ENCODE results near the gene AXIN2. TPM values are rescaled to one million over a fixed set of nuclear protein-coding genes. Genes with fewer than 3 reads are reported as not detected.

AXIN2 gene
- total RNA-seq, 2 experiments from 2014 or later: 7.7 to 9.8 TPM

DNA sequence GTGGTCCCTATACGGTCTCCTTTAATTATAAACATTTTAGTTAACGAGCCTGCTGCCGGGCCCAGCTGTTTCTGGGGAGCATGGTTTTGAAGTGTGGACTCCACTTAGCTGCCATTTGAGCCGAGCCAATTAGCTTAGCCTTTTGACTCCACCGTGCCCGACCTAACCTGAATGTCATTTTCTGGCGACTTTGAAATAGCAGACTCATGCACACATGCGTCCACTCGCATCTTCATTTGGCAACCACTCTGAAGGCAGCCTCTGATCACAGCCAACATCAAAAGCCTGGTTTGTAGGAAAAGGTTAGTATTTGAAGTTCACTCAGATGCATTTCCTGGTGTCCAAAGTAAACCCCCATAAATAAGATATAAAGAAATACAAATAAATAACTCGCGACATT lies 16.8 kb downstream of the AXIN2 start:
- Mint-ChIP-seq H3K4me3 (no peak overlapping the region), H3K9me3 (no peaks in the 10 kb centered on the region), H3K27me3 (peaks cover 8% of the 10 kb centered on the region), H3K27ac (no peak overlapping the region), H3K36me3 (peaks cover 21% of the 10 kb centered on the region), H3K4me1 (peaks cover 6% of the 10 kb centered on the region)
- ATAC-seq (ENCODE audit: low read depth) (no peak), DNase-seq (no peak)
- POLR2A ChIA-PET: no interaction called here

DNA sequence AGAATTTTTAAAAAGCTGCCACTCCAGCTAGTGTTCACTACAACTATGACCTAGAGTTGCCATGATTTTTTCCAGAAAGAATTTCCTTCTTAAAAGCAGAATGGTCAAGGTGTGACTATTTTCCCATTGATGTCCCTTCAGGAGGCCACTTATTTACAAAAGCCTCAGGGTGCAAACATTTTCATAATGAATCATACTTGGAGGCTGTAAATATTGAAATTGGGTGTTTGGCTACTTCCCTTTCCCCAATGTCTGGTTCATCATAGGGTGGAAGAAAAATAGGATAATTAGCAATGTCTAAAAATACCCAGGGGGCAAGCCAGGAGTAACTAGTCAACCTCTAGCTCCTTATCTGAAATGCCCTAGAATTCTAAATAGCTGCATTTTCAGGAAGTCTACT lies 18.8 kb downstream of the AXIN2 start:
- Mint-ChIP-seq H3K27ac (no peak overlapping the region), H3K9me3 (no peaks in the 10 kb centered on the region), H3K4me1 (peaks cover 9% of the 10 kb centered on the region), H3K27me3 (peaks cover 10% of the 10 kb centered on the region), H3K36me3 (peaks cover 14% of the 10 kb centered on the region), H3K4me3 (no peak overlapping the region)
- no peak for ATAC-seq (ENCODE audit: low read depth)
- POLR2A ChIA-PET: interaction anchor here (1.5 kb wide), 1 partner anchor 12 kb away, joined by 3 read pairs; no protein-coding TSS in a partner anchor
- no peak for DNase-seq

DNA sequence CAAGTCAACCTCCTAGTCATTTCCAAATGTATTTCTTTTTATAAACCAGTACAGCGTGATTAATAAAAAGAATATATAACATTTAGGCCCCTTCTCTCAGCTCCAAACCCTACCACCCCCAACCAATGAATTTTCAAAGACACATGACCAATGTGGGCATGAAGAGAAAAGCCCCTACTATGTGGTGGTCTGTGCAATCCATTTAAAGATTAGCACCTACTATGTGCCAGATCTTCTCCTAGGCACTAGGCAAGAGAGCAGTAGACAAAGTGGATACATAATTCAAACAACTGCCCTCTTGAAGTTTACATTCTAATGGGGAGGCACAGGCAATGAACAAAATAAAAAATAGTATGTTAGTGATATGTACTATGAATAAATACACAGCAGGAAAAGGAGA lies 19.4 kb downstream of the AXIN2 start:
- no peak for DNase-seq
- Mint-ChIP-seq H3K4me3 (no peak overlapping the region), H3K27me3 (peaks cover 10% of the 10 kb centered on the region), H3K4me1 (peaks cover 4% of the 10 kb centered on the region), H3K36me3 (peaks cover 13% of the 10 kb centered on the region), H3K9me3 (no peaks in the 10 kb centered on the region), H3K27ac (no peak overlapping the region)
- POLR2A ChIA-PET: no interaction called here
- ATAC-seq (ENCODE audit: low read depth): no peak

DNA sequence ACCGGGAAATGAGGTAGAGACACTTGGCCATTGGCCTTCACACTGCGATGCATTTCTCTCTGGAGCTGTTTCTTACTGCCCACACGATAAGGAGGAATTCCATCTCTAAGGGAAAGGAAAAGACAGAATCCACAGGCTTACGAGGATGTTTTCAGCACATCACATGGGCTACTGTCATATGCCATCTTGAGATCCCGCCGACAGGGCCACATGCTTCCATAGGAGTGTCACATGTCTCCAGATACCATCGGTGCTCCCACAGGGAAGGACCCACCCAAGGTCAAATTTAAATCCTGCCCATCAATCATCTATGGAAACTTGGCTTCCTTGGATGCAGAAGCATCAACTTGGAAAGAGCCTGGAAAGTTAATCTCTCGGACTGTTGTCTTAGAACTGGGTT lies 20.0 kb downstream of the AXIN2 start:
- H3K27ac Mint-ChIP-seq: no peak overlapping the region
- H3K36me3 Mint-ChIP-seq: peaks cover 12% of the 10 kb centered on the region
- H3K27me3 Mint-ChIP-seq: peaks cover 10% of the 10 kb centered on the region
- H3K4me3 Mint-ChIP-seq: no peak overlapping the region
- ATAC-seq (ENCODE audit: low read depth) (no peak), DNase-seq (no peak)
- peaks cover 4% of the 10 kb centered on the region for H3K4me1 Mint-ChIP-seq
- POLR2A ChIA-PET: no interaction called here
- no peaks in the 10 kb centered on the region for H3K9me3 Mint-ChIP-seq

DNA sequence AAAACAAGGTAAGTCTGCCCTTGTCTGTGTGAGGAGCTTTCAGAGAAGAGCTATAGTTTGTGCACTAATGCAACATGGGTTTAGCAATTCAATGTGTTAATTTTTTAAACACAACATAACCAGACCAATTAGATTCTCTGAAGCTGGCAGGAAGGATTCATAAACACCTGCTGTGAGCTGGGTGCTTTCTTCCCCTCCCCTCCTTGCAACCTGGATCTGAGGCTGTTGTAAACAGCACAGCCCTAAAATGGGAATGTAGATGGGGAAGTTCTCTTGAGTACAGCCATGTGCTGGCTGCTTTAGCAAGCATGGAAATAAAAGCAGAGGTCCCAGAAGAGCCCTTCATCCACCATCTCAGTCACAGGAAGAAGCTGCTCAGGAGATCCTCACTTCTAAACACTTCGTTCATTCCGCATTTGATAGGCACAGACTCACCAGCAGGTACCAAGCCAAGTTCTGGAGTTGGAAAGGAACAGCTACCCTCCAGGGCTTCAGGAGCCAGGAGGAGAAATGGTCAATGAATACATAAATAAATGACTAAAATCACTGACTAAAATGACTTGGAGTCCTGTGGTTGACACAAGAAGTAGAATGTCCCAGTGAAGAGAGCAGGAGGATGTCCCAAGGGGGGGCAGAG lies 21.7 kb downstream of the AXIN2 start:
- POLR2A ChIA-PET: no interaction called here
- no peak for ATAC-seq (ENCODE audit: low read depth)
- H3K4me3 Mint-ChIP-seq: no peak overlapping the region

DNA sequence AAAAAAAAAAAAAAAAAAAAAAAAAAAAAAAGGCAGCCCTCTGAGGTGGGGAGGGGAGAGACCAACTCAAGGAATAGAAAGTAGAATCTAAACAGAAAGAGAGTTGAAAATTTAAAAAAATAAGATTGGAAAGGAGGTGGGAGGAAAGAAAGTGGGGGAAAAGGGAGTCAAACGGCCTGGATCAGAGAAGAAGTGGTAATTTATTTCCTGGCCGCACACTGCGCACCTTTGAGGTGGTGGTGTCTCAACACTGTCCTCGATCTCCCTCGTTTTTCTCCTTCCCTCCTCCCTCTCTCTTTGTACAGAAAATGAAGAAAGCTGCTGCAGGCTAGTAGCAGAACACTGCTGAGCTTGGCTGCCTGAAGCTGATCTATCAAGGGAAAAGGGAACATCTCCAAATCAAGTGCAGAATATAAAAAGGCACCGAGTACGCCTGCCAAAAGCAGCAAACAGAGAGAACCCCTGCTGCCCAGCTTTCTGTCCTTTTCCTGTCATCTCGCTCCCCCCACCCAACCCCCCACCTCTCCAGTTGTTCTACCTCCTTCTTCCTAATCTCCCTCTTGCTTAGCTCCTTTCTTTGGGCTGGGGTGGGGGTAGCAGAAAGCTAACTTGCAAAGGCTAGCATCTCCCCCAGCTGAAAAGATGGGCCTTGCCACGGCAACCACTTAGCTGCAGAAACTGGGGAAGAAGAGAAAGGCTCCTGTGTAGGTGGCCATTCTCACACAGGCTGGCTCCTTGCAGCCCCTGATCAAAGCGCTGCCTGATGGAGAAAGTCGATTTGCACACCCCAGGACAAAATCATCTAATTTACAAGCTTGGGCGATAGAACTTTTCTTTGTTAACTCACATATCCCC lies 22.5 kb downstream of the AXIN2 start:
- ATAC-seq (ENCODE audit: low read depth): no peak
- peaks cover 4% of the 10 kb centered on the region for H3K4me1 Mint-ChIP-seq
- POLR2A ChIA-PET: no interaction called here
- DNase-seq: no peak
- H3K27me3 Mint-ChIP-seq: peaks cover 10% of the 10 kb centered on the region
- no peak overlapping the region for H3K4me3 Mint-ChIP-seq
- H3K9me3 Mint-ChIP-seq: no peaks in the 10 kb centered on the region
- H3K36me3 Mint-ChIP-seq: peaks cover 12% of the 10 kb centered on the region
- H3K27ac Mint-ChIP-seq: no peak overlapping the region

More for the DNA sequence above, 21.7 kb downstream of the AXIN2 start:
- peaks cover 12% of the 10 kb centered on the region for H3K36me3 Mint-ChIP-seq
- DNase-seq: no peak
- H3K27me3 Mint-ChIP-seq: peaks cover 10% of the 10 kb centered on the region
- peaks cover 4% of the 10 kb centered on the region for H3K4me1 Mint-ChIP-seq
- no peaks in the 10 kb centered on the region for H3K9me3 Mint-ChIP-seq
- H3K27ac Mint-ChIP-seq: peak overlapping the region; percentile 16

DNA sequence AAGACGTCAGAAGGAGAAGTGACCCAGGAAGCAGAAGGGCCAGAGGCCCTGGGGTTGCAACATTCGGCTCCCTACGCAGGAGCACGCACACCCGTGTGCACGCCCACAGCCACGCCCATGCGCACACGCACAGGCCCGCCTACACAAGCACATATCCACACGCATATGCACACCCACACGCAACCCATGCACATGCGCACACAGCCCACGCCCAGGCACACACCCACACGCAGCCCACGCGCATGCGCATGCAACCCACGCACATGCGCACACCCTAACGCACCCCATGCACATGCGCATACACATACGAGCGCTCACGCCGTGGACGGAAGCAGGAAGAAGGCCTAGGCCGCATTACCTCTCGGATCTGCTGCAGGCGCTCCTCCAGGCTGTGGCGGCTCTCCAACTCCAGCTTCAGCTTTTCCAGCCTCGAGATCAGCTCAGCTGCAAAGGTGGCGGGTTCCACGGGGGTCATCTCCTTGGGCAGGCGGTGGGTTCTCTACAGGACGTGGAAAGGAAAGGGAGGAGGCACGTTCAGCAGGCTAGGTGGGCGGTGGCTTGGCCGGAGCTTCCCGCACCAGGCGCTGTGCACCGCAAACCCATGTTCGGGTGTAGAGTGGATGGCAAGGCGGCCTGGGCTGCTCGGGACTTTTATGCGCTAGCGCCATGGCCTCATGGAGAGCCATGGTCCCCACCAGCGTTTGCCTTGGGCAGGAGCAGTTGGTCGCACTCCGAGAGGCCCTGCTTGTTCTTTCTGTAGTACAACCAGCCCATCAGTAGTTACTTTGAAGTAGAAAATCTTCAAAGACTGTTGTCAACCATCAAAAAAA lies 23.4 kb downstream of the AXIN2 start:
- DNase-seq: no peak
- Mint-ChIP-seq H3K4me3 (no peak overlapping the region), H3K9me3 (no peaks in the 10 kb centered on the region)

DNA sequence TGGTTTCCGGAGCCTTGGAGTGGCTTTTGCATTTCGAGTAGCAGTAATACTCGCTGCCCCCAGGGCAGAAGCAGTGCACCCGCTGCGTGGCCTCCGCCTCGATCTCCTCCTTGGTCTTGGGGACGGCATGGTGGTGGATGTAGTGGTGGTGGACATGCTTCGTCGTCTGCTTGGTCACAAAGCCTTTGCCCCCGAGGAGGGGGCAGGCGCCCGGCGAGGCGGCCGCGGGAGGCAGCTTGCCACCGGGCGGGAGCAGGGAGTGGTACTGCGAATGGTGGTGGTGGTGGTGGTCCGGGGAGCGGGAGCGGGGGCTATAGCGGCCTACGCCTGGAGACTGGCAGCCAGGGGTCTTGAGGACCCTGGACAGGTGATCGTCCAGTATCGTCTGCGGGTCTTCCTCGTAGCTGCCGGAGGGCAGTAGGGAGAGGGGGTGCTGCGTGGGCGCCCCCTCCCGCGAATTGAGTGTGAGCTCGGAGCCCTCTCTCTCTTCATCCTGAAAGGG lies 24.1 kb downstream of the AXIN2 start:
- DNase-seq (no peak), ATAC-seq (ENCODE audit: low read depth) (no peak)
- H3K27me3 Mint-ChIP-seq: peaks cover 10% of the 10 kb centered on the region
- peaks cover 4% of the 10 kb centered on the region for H3K4me1 Mint-ChIP-seq
- no peaks in the 10 kb centered on the region for H3K9me3 Mint-ChIP-seq
- no peak overlapping the region for H3K4me3 Mint-ChIP-seq
- POLR2A ChIA-PET: no interaction called here
- H3K27ac Mint-ChIP-seq: no peak overlapping the region
- H3K36me3 Mint-ChIP-seq: peaks cover 12% of the 10 kb centered on the region

More for the DNA sequence above, 23.4 kb downstream of the AXIN2 start:
- Mint-ChIP-seq H3K27me3 (peaks cover 10% of the 10 kb centered on the region), H3K36me3 (peaks cover 12% of the 10 kb centered on the region), H3K4me1 (peaks cover 4% of the 10 kb centered on the region), H3K27ac (no peak overlapping the region)
- POLR2A ChIA-PET: no interaction called here
- ATAC-seq (ENCODE audit: low read depth): no peak

DNA sequence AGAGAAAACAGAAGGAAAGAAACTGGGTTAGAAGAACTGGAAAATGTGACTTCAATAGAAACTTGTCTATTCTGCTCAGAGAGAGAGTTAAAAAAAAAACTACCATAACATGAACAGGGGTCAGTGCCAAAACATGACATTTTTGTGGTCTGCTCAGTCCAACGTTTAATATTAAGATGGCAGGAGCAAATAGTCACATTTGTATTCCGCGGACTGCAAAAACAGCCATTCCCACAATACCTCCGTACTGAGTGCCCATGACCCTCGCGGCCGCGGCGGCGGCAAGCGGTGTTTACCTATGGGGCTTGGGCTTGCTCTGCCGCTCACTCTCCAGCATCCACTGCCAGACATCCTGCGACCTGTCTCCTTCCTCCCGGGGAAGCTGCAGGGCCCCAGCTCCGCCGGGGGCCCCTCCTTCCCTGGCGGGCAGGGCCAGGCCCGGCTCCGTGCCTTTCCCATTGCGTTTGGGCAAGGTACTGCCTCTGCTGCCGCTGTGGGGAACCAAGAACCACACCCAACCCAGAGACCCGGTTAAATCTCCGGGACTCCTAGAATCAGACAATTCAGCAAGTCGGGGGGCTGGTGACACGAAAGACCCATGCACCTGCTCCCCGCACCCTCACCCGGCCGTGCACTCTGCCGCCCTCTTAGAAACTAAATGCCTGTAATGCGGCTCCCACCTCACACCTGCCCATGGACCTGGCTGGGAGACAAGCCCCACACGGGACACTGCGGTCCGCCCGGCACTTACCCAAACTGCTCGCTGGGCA lies 24.7 kb downstream of the AXIN2 start:
- Mint-ChIP-seq H3K36me3 (peaks cover 12% of the 10 kb centered on the region), H3K9me3 (no peaks in the 10 kb centered on the region), H3K4me1 (peaks cover 6% of the 10 kb centered on the region), H3K27ac (no peak overlapping the region), H3K27me3 (peaks cover 10% of the 10 kb centered on the region), H3K4me3 (no peak overlapping the region)
- DNase-seq: no peak
- POLR2A ChIA-PET: no interaction called here
- ATAC-seq (ENCODE audit: low read depth): no peak

DNA sequence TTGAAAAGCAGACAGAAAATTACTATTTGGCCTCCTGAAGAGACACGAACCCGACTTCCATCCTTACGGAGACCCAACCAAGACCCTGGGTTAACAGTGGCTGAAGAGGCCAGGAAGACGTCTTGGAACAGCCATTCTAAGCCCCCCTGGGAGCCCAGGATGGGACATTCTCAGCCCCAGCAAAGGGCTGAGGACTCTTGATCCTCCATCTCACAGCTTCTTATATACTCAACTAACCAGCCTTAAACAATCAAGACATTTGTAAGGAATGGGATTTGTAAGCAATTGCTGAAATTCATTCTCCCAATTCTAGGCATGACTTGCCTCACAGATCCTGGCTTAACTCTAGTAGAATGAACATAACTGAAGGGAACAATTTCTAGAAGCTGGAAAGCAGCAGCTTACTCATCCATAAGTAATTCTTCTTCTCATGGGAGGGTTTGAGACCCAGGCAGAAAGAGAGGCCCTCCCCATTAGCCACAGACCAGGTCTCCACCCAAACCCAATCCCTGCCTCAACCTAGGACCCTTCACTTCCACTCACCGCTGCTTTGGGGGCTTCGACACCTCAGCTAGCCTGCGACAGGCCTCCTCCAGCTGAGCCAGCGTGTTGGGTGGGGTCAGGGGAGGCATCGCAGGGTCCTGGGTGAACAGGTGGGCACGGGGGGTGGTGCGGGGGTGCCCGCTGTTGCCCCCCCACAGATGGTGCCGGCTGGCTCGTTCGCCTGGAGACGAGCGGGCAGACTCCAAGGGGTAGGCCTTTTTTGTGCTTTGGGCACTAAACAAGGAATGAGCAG lies 25.5 kb downstream of the AXIN2 start:
- Mint-ChIP-seq H3K9me3 (no peaks in the 10 kb centered on the region), H3K27ac (no peak overlapping the region), H3K36me3 (peaks cover 7% of the 10 kb centered on the region), H3K27me3 (peaks cover 9% of the 10 kb centered on the region), H3K4me3 (no peak overlapping the region), H3K4me1 (peaks cover 7% of the 10 kb centered on the region)
- no peak for ATAC-seq (ENCODE audit: low read depth)
- POLR2A ChIA-PET: interaction anchor here (0.6 kb wide), 1 partner anchor 47 kb away, joined by 4 read pairs; no protein-coding TSS in a partner anchor
- no peak for DNase-seq

DNA sequence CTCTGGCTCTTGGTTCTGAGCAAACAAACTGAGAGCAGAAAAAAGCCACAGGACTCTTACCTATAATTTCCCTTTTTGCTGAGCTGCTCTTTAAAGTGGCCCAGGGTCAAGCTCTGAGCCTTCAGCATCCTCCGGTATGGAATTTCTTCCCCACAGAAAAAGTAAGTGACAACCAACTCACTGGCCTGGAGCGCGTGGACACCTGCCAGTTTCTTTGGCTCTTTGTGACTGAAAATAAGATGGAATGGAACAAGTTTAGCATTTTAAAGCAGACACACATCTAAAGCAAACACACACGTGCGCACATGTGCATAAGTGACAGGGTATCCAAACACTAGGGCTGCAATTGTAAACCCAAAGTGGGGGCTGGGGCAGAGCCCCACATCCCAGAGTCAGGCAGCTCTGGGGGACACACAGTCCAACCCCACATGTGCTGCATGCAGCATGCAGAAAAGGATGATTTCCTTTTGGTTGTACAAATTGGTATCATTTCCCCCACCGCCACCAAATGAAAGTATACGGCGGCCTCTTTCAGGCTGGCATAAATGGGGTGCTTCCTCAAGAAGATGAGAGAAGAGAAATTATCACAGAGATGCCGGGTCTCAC lies 27.5 kb downstream of the AXIN2 start:
- ATAC-seq (ENCODE audit: low read depth) (no peak), DNase-seq (no peak)
- H3K36me3 Mint-ChIP-seq: no peaks in the 10 kb centered on the region
- peaks cover 2% of the 10 kb centered on the region for H3K27me3 Mint-ChIP-seq
- H3K27ac Mint-ChIP-seq: no peak overlapping the region
- no peak overlapping the region for H3K4me3 Mint-ChIP-seq
- H3K4me1 Mint-ChIP-seq: peaks cover 7% of the 10 kb centered on the region
- POLR2A ChIA-PET: no interaction called here
- H3K9me3 Mint-ChIP-seq: no peaks in the 10 kb centered on the region
